Suprapubic skin (tissue), 4 donors: ENCODE results near the gene DPP9.

Source experiments
- CTCF ChIP-seq, 2 donors: fragments of 200-600 bp in 1 of 2; fragments of 450-650 bp in 1 of 2; sonication (generic) in 1 of 2; IDR thresholded peaks; one replicate each; pipeline ENCODE4 v1.5.1; 2016 to 2019; ENCODE audit warnings: antibody characterized with exemption in 2 of 2, mild to moderate bottlenecking in 1 of 2, moderate library complexity in 1 of 2
- EP300 ChIP-seq: sonication (generic); formaldehyde crosslinking; IDR thresholded peaks from one replicate; pipeline ENCODE4 v1.6.1; 2017; ENCODE audit warnings: antibody characterized with exemption
- POLR2AphosphoS5 ChIP-seq, 3 donors: sonication (generic); formaldehyde crosslinking; IDR thresholded peaks; one replicate each; pipeline ENCODE4 v1.6.1; 2017; ENCODE audit warnings: antibody characterized with exemption in 3 of 3

- no peak for TF ChIP-seq CTCF (IDR thresholded peaks at IDR 0.05)
- TF ChIP-seq POLR2AphosphoS5 (IDR thresholded peaks at IDR 0.05) = no peak
- no peak for TF ChIP-seq EP300
Observed at GRCh38 chr19:4671185-4671851, 52.3 kb downstream of the DPP9 start.
